CD14-positive monocyte (primary cell): ENCODE data around the gene MAT2A. TPM values are rescaled to one million over a fixed set of nuclear protein-coding genes. Genes with fewer than 3 reads are reported as not detected.

Experiments
- DNase-seq, 3 donors: peaks; one replicate each; pipeline ENCODE4 v3.0.0-alpha.2; 2011 to 2022
- H2AFZ ChIP-seq: 2 replicates; pipeline ENCODE4 v1.6.0; 2012; ENCODE audit warnings: mild to moderate bottlenecking, low read depth, low read length, inconsistent platforms; ENCODE audit not compliant: insufficient read depth, poor library complexity, severe bottlenecking
- H3K27ac ChIP-seq, 2 donors: 1 replicate in 1 of 2; 2 replicates in 1 of 2; pipeline ENCODE4 v1.5.1; 2012 to 2013; ENCODE audit warnings: low read length in 2 of 2, control low read depth in 1 of 2, inconsistent platforms in 1 of 2, low read depth in 1 of 2, mild to moderate bottlenecking in 1 of 2
- H3K27me3 ChIP-seq, 2 donors: one replicate each; pipeline versions ENCODE4 v1.6.0 to v1.6.1; 2011 to 2013; ENCODE audit warnings: low read length in 2 of 2; ENCODE audit not compliant: control insufficient read depth in 2 of 2, insufficient read depth in 2 of 2
- H3K36me3 ChIP-seq, 2 donors: replicated peaks in 1 of 2; 1 replicate in 1 of 2; 2 replicates in 1 of 2; pipeline versions ENCODE4 v1.5.1 to v1.6.1; 2012 to 2013; ENCODE audit warnings: low read length in 2 of 2, control low read depth in 1 of 2, inconsistent platforms in 1 of 2, mild to moderate bottlenecking in 1 of 2; ENCODE audit not compliant: insufficient read depth in 2 of 2, control insufficient read depth in 1 of 2
- H3K4me1 ChIP-seq, 2 donors: 1 replicate in 1 of 2; 2 replicates in 1 of 2; pipeline versions ENCODE4 v1.5.1 to v1.6.1; 2012 to 2013; ENCODE audit warnings: low read length in 2 of 2, control low read depth in 1 of 2, inconsistent platforms in 1 of 2, mild to moderate bottlenecking in 1 of 2, moderate library complexity in 1 of 2; ENCODE audit not compliant: insufficient read depth in 2 of 2, control insufficient read depth in 1 of 2
- H3K4me2 ChIP-seq: replicated peaks from 2 replicates; pipeline ENCODE3; 2012; ENCODE audit warnings: low read length, moderate library complexity, mild to moderate bottlenecking; ENCODE audit not compliant: poor library complexity, severe bottlenecking; ENCODE audit errors: extremely low read depth
- H3K4me3 ChIP-seq, 3 experiments: fragments of 200-600 bp in 1 of 3; sonication (generic) in 1 of 3; replicated peaks in 1 of 3; 1 replicate in 2 of 3; 2 replicates in 1 of 3; pipeline ENCODE4 v1.5.1; 2011 to 2013; ENCODE audit warnings: low read length in 3 of 3, mild to moderate bottlenecking in 3 of 3, control low read depth in 2 of 3, low read depth in 2 of 3, inconsistent platforms in 1 of 3, moderate library complexity in 1 of 3
- H3K79me2 ChIP-seq: 2 replicates; pipeline ENCODE4 v1.6.0; 2012; ENCODE audit warnings: mild to moderate bottlenecking, control low read depth, inconsistent platforms, low read length, moderate library complexity; ENCODE audit not compliant: insufficient read depth
- H3K9ac ChIP-seq: 2 replicates; pipeline ENCODE4 v1.6.0; 2017; ENCODE audit warnings: low read length, mild to moderate bottlenecking; ENCODE audit not compliant: insufficient read depth, poor library complexity, severe bottlenecking
- H3K9me3 ChIP-seq, 2 donors: replicated peaks in 1 of 2; 1 replicate in 1 of 2; 2 replicates in 1 of 2; pipeline versions ENCODE4 v1.5.1 to v1.6.1; 2012 to 2013; ENCODE audit warnings: low read length in 2 of 2, control low read depth in 1 of 2; ENCODE audit not compliant: control insufficient read depth in 1 of 2, insufficient read depth in 1 of 2
- H4K20me1 ChIP-seq: 2 replicates; pipeline ENCODE4 v1.6.0; 2012; ENCODE audit warnings: mild to moderate bottlenecking, low read length, control low read depth, moderate library complexity; ENCODE audit not compliant: insufficient read depth
- H3K27ac Mint-ChIP-seq, 7 donors: one replicate each; pipeline ENCODE4 v1.8.0; 2020; ENCODE audit warnings: mild to moderate bottlenecking in 7 of 7, mixed read lengths in 7 of 7, moderate library complexity in 6 of 7, inconsistent platforms in 2 of 7
- H3K27me3 Mint-ChIP-seq, 3 donors: one replicate each; pipeline ENCODE4 v1.8.0; 2021 to 2022; ENCODE audit warnings: low read depth in 3 of 3, mild to moderate bottlenecking in 3 of 3, mixed read lengths in 3 of 3, moderate library complexity in 3 of 3, inconsistent platforms in 1 of 3
- H3K36me3 Mint-ChIP-seq, 2 donors: one replicate each; pipeline ENCODE4 v1.8.0; 2020; ENCODE audit warnings: mixed read lengths in 2 of 2, inconsistent platforms in 1 of 2, mild to moderate bottlenecking in 1 of 2
- H3K4me1 Mint-ChIP-seq: one replicate; pipeline ENCODE4 v1.8.0; 2020; ENCODE audit warnings: mild to moderate bottlenecking, mixed read lengths
- H3K4me3 Mint-ChIP-seq, 2 donors: one replicate each; pipeline ENCODE4 v1.8.0; 2020; ENCODE audit warnings: mild to moderate bottlenecking in 2 of 2, mixed read lengths in 2 of 2, moderate library complexity in 1 of 2
- H3K9me3 Mint-ChIP-seq, 7 donors: one replicate each; pipeline ENCODE4 v1.8.0; 2020 to 2022; ENCODE audit warnings: mixed read lengths in 7 of 7, mild to moderate bottlenecking in 6 of 7, moderate library complexity in 6 of 7, inconsistent platforms in 2 of 7
- CTCF ChIP-seq: fragments of 200-600 bp; IDR thresholded peaks from one replicate; pipeline ENCODE4 v1.8.0; 2022; ENCODE audit warnings: antibody characterized with exemption, mild to moderate bottlenecking
- WGBS: methylation state at CpG from one replicate; pipeline ENCODE4 v1.1.5; 2013; ENCODE audit warnings: missing lambda C conversion rate; ENCODE audit not compliant: insufficient coverage; 5-methylcytosine and 5-hydroxymethylcytosine counted together
- intact Hi-C, 2 donors: fragments of 100-400 bp; cut with micrococcal nuclease; formaldehyde crosslinking; loops; one replicate each; pipeline versions ENCODE4 v1.15.0 to v1.15.1; 2023
- polyA plus RNA-seq, 3 donors: library from polyadenylated mRNA; depleted of rRNA in 1 of 3; unstranded in 2 of 3; stranded (reverse) in 1 of 3; fragments of 300-500 nt in 2 of 3; fragments of >200 nt in 1 of 3; fragmentation: Illumina TruSeq in 2 of 3; gene quantifications; 1 replicate in 2 of 3; 2 replicates in 1 of 3; pipeline ENCODE4 v1.2.3, GENCODE V29; 2012 to 2021

Gene MAT2A
- polyA plus RNA-seq, 3 donors = 97.0 to 454 (median 117) TPM

DNA sequence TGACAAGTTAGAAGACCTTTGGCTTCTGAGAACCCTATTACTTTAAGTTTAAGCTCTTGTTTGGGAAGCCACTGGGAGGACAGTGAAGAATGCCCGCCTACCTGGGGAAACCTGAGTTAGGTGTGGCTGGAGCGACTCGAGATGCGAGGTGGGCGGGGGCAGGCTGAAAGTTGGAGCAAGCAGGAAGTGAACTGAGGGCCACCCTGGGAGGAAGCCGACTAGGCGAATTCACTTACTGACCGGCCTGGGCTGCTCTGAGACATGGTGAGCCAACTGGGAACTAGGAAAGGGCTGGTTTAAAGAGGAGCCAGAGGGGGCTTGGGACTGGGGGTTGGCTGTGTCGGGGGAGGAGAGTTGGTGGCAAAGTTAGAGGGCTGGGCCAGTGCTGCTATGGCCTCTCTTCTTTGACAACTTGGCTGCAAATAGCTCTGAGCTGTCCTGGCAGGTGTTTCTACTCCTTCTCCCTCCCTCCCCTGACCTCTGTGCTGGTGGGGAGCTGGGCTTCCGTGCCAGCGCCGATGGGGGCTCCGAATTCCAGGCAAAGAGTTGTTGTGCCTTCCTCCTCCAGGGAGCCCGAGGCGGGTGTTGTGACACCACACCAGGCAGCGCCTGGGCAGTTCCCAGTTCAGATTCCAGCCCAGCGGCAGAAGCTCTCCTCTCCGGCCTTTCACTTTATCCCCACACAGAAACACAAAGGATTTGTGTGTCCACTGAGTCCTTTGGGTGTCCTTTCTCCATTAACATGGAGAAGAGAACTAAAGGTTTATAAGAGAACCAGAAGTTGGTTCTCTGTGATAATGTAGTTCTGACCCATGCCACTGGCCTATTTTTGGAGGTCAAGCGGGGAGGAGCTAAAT is 38.6 kb downstream of the MAT2A start, which contains the start of gene VAMP8:
Gene VAMP8 (plus strand): TSS at position 201 of the 857 bp plus-strand sequence. CDS start 61 bp downstream, at position 262.
- peak within 1 kb of the TSS; percentile 92 to 98 (median 96) for H3K27ac Mint-ChIP-seq
- peaks cover 60% of the 10 kb centered on the region for H3K79me2 ChIP-seq
- H3K4me1 ChIP-seq = peaks cover 35 to 50% of the 10 kb centered on the region in 2 donors
- no peaks in the 10 kb centered on the region for H3K9me3 ChIP-seq
- intact Hi-C loops = no loop called here
- peak in 2 of 3 donors; percentile 59 to 68 for DNase-seq
- peak within 1 kb of the TSS; percentile 90 for H2AFZ ChIP-seq
- no peak for TF ChIP-seq CTCF
- peak within 1 kb of the TSS; percentile 81 for H3K4me2 ChIP-seq
- peaks cover 48% of the 10 kb centered on the region for H3K4me1 Mint-ChIP-seq
- H3K9ac ChIP-seq = peak within 1 kb of the TSS; percentile 76
- peaks cover 24% of the 10 kb centered on the region for H4K20me1 ChIP-seq
- H3K4me3 ChIP-seq = peak within 1 kb of the TSS; percentile 53 to 86 (median 78)
- H3K27me3 ChIP-seq = no peaks in the 10 kb centered on the region
- peak within 1 kb of the TSS; percentile 96 to 99 for H3K4me3 Mint-ChIP-seq
- H3K36me3 ChIP-seq = peaks cover 14 to 19% of the 10 kb centered on the region in 2 donors
- 1% methylated on average over 13 of the region's 19 CpGs for WGBS
- H3K9me3 Mint-ChIP-seq = no peaks in the 10 kb centered on the region
- peaks cover 0 to 3% (median 1%) of the 10 kb centered on the region in 3 donors for H3K27me3 Mint-ChIP-seq
- H3K36me3 Mint-ChIP-seq = peaks cover 17 to 26% of the 10 kb centered on the region in 2 donors
- H3K27ac ChIP-seq = peak within 1 kb of the TSS; percentile 85 to 91

- peak overlapping the region; percentile 96 to 99 for H3K4me3 Mint-ChIP-seq
- intact Hi-C loops = no loop called here
- peaks cover 21 to 34% of the 10 kb centered on the region in 2 donors for H3K36me3 Mint-ChIP-seq
- Histone ChIP-seq H3K79me2 (peaks cover 62% of the 10 kb centered on the region), H3K4me2 (peak overlapping the region; percentile 81), H4K20me1 (peaks cover 25% of the 10 kb centered on the region), H2AFZ (peak overlapping the region; percentile 90), H3K9ac (peak overlapping the region; percentile 76), H3K27me3 (no peaks in the 10 kb centered on the region), H3K4me1 (peaks cover 44 to 59% of the 10 kb centered on the region in 2 donors), H3K36me3 (peaks cover 15 to 24% of the 10 kb centered on the region in 2 donors), H3K4me3 (peak overlapping the region; percentile 53 to 86 (median 78)), H3K9me3 (no peaks in the 10 kb centered on the region), H3K27ac (peak overlapping the region; percentile 85 to 91)
- DNase-seq = peak; percentile 66 to 75 (median 73)
- H3K4me1 Mint-ChIP-seq = peaks cover 56% of the 10 kb centered on the region
- H3K27ac Mint-ChIP-seq = peak overlapping the region; percentile 92 to 98 (median 96)
- TF ChIP-seq CTCF = no peak
- 1% methylated on average over 14 of the region's 19 CpGs for WGBS
- peaks cover 0 to 3% (median 1%) of the 10 kb centered on the region in 3 donors for H3K27me3 Mint-ChIP-seq
- no peaks in the 10 kb centered on the region for H3K9me3 Mint-ChIP-seq
Observed at GRCh38 chr2:85578243-85579180, 39.5 kb downstream of the MAT2A start.
